Panc1 (cell line): ENCODE data around the gene MEGF6. TPM values are rescaled to one million over a fixed set of nuclear protein-coding genes. Genes with fewer than 3 reads are reported as not detected.

Source experiments
- ATAC-seq: fragments of 200-7000 bp; cut with Tn5 transposase; 2 replicates; pipeline ENCODE4 v1.9.1; 2020; ENCODE audit warnings: mild to moderate bottlenecking, moderate library complexity
- BruUV-seq: library from RNA; stranded (reverse); fragments of 400-500 nt; replicated peaks from 2 replicates; lab custom pipeline; 2021; lab: Mats Ljungman, UMichigan
- CTCF ChIA-PET: fragments of 300-600 bp; sonication (Branson Sonifier 250); formaldehyde crosslinking; loops from one replicate; lab custom pipeline; 2022; ENCODE audit warnings: antibody characterized with exemption; lab: Charles Lee
- POLR2A ChIA-PET: fragments of 300-600 bp; sonication (Branson Sonifier 250); formaldehyde crosslinking; loops from one replicate; lab custom pipeline; 2022; ENCODE audit warnings: antibody characterized with exemption; lab: Charles Lee
- DNase-seq: peaks from one replicate; pipeline ENCODE4 v3.0.0-alpha.2; 2010; ENCODE audit warnings: low read depth, low spot score
- H3K27ac ChIP-seq: 2 replicates; pipeline ENCODE4 v1.5.1; 2011; ENCODE audit warnings: mild to moderate bottlenecking, low read length, inconsistent platforms
- H3K27me3 ChIP-seq: fragments of 200-500 bp; sonication (Bioruptor generic); 2 replicates; pipeline ENCODE4 v1.6.0; 2014; ENCODE audit warnings: low read length, inconsistent platforms; ENCODE audit not compliant: control insufficient read depth, insufficient read depth
- H3K36me3 ChIP-seq: fragments of 200-500 bp; sonication (Bioruptor generic); 2 replicates; pipeline ENCODE4 v1.5.1; 2014; ENCODE audit warnings: inconsistent platforms, mild to moderate bottlenecking, low read length, moderate library complexity; ENCODE audit not compliant: control insufficient read depth, insufficient read depth
- H3K4me1 ChIP-seq: 2 replicates; pipeline ENCODE4 v1.5.1; 2011; ENCODE audit warnings: inconsistent platforms, mild to moderate bottlenecking, low read length, moderate library complexity; ENCODE audit not compliant: control insufficient read depth, insufficient read depth
- H3K4me3 ChIP-seq, 2 experiments: 2 replicates each; pipeline ENCODE4 v1.5.1; 2011 to 2012; ENCODE audit warnings: low read depth in 2 of 2, low read length in 2 of 2, mild to moderate bottlenecking in 2 of 2, inconsistent platforms in 1 of 2, moderate library complexity in 1 of 2
- H3K9me3 ChIP-seq: fragments of 200-500 bp; sonication (Bioruptor generic); 2 replicates; pipeline ENCODE4 v1.5.1; 2014; ENCODE audit warnings: low read depth, mild to moderate bottlenecking, inconsistent platforms, low read length, moderate library complexity; ENCODE audit not compliant: control insufficient read depth, insufficient read depth
- CTCF ChIP-seq: fragments of 450-650 bp; IDR thresholded peaks from 2 replicates; pipeline ENCODE4 v1.5.1; 2017; ENCODE audit warnings: mild to moderate bottlenecking
- POLR2AphosphoS5 ChIP-seq: IDR thresholded peaks from 2 replicates; pipeline ENCODE4 v1.6.1; 2012; ENCODE audit warnings: mild to moderate bottlenecking, low read depth, low read length, moderate library complexity
- REST ChIP-seq, 2 experiments: IDR thresholded peaks; 2 replicates each; pipeline ENCODE4 v1.6.1; 2011 to 2012; ENCODE audit warnings: low read depth in 2 of 2, control low read depth in 1 of 2, low read length in 1 of 2, mild to moderate bottlenecking in 1 of 2, moderate library complexity in 1 of 2; ENCODE audit not compliant: insufficient read depth in 1 of 2
- SIN3A ChIP-seq: IDR thresholded peaks from 2 replicates; pipeline ENCODE4 v1.6.1; 2012; ENCODE audit warnings: low read depth, mild to moderate bottlenecking, low read length, moderate library complexity, borderline replicate concordance; ENCODE audit not compliant: insufficient read depth
- TCF7L2 ChIP-seq: IDR thresholded peaks from 2 replicates; pipeline ENCODE4 v1.6.1; 2011; ENCODE audit warnings: mild to moderate bottlenecking, low read depth, low read length, inconsistent platforms
- in situ Hi-C: cut with HindIII; loops from 2 replicates; pipeline ENCODE4 v1.10.0; 2016; ENCODE audit warnings: low sequenced_read_pairs, low pct_unique_long_range_greater_than_20kb
- intact Hi-C: fragments of 100-400 bp; cut with micrococcal nuclease; formaldehyde crosslinking; loops from one replicate; pipeline ENCODE4 v1.10.0; 2022; ENCODE audit not compliant: unreplicated experiment
- total RNA-seq: library from RNA; stranded (reverse); gene quantifications from one replicate; pipeline ENCODE4 v1.2.1, GENCODE V29; 2021; ENCODE audit not compliant: unreplicated experiment

MEGF6 gene
- total RNA-seq, 1 experiment from 2014 or later, result 32.6 TPM

GRCh38 chr1:3525551-3526482, 85.5 kb downstream of the MEGF6 start:
- Histone ChIP-seq H3K4me1 (peaks cover 19% of the 10 kb centered on the region), H3K4me3 (no peak overlapping the region), H3K27me3 (no peaks in the 10 kb centered on the region), H3K9me3 (no peaks in the 10 kb centered on the region), H3K27ac (no peak overlapping the region), H3K36me3 (no peaks in the 10 kb centered on the region)
- TF ChIP-seq TCF7L2, result no peak
- no peak for TF ChIP-seq SIN3A
- TF ChIP-seq CTCF, result no peak
- TF ChIP-seq REST (IDR thresholded peaks at IDR 0.05; ENCODE audit: insufficient read depth in 1 of 2, low read depth in 2 of 2, low read length in 1 of 2), result no peak
- TF ChIP-seq POLR2AphosphoS5, result no peak
- in situ Hi-C loops (no loop called here), intact Hi-C loops (no loop called here)
- DNase-seq (no peak), ATAC-seq (no peak)
- POLR2A ChIA-PET, result interaction anchor here (0.7 kb wide), 2 partner anchors 36 to 90 kb away, joined by 9 read pairs; no protein-coding TSS in a partner anchor
- no TSS peak for BruUV-seq
- CTCF ChIA-PET, result interaction anchor here (0.7 kb wide), 1 partner anchor 40 kb away, joined by 5 read pairs; no protein-coding TSS in a partner anchor

- H3K4me1 ChIP-seq, result peaks cover 9% of the 10 kb centered on the region
- ATAC-seq (no peak), DNase-seq (no peak)
- ChIA-PET CTCF (no interaction called here), POLR2A (no interaction called here)
- intact Hi-C loops, result no loop called here
- H3K4me3 ChIP-seq, result no peak overlapping the region
- no TSS peak for BruUV-seq
- no peaks in the 10 kb centered on the region for H3K36me3 ChIP-seq
- no peaks in the 10 kb centered on the region for H3K9me3 ChIP-seq
- in situ Hi-C loops, result no loop called here
- no peak overlapping the region for H3K27ac ChIP-seq
- H3K27me3 ChIP-seq, result no peaks in the 10 kb centered on the region
- TF ChIP-seq SIN3A, result no peak
- TF ChIP-seq REST (IDR thresholded peaks at IDR 0.05; ENCODE audit: insufficient read depth in 1 of 2, low read depth in 2 of 2, low read length in 1 of 2), result no peak
- no peak for TF ChIP-seq POLR2AphosphoS5
- no peak for TF ChIP-seq CTCF
- TF ChIP-seq TCF7L2, result no peak
Measured at GRCh38 chr1:3524556-3525203, 86.6 kb downstream of the MEGF6 start.
